DND-41 (cell line): ENCODE data around the gene HP.

Experiments
- CTCF ChIP-seq: IDR thresholded peaks from 2 replicates; pipeline ENCODE4 v1.5.1; 2012; ENCODE audit warnings: borderline replicate concordance, low read length, moderate library complexity, mild to moderate bottlenecking; ENCODE audit not compliant: poor library complexity, severe bottlenecking; ENCODE audit errors: extremely low read depth
- EZH2 ChIP-seq: IDR thresholded peaks from 3 replicates; pipeline ENCODE4 v1.6.1; 2012; ENCODE audit warnings: borderline replicate concordance, low read depth, mild to moderate bottlenecking, moderate library complexity, low read length, inconsistent platforms; ENCODE audit not compliant: severe bottlenecking

GRCh38 chr16:72061564-72061963 is 7.3 kb downstream of the HP start:
- TF ChIP-seq CTCF (no peak), EZH2 (no peak)
